H9 (cell line): ENCODE data around the gene ESPNL. TPM values are rescaled to one million over a fixed set of nuclear protein-coding genes. Genes with fewer than 3 reads are reported as not detected.

ENCODE experiments used
- DNase-seq: peaks from one replicate; pipeline ENCODE4 v3.0.0-alpha.2; 2017
- H2AFZ ChIP-seq: one replicate; pipeline ENCODE4 v1.6.1; 2013; ENCODE audit warnings: mild to moderate bottlenecking, low read length, control low read depth, moderate library complexity
- H2AK5ac ChIP-seq: 2 replicates; pipeline ENCODE4 v1.6.1; 2013; ENCODE audit warnings: low read length, control low read depth, mixed read lengths; ENCODE audit not compliant: insufficient read length
- H2BK120ac ChIP-seq: one replicate; pipeline ENCODE4 v1.6.1; 2013; ENCODE audit warnings: low read depth, mild to moderate bottlenecking, low read length, control low read depth, inconsistent platforms; ENCODE audit not compliant: poor library complexity, severe bottlenecking
- H2BK12ac ChIP-seq: 2 replicates; pipeline ENCODE4 v1.6.1; 2013; ENCODE audit warnings: low read length, control low read depth, mixed read lengths, low read depth; ENCODE audit not compliant: insufficient read length
- H2BK15ac ChIP-seq: 2 replicates; pipeline ENCODE4 v1.6.1; 2013; ENCODE audit warnings: low read depth, low read length, control low read depth
- H2BK20ac ChIP-seq: one replicate; pipeline ENCODE4 v1.6.1; 2013; ENCODE audit warnings: low read depth, mild to moderate bottlenecking, low read length, control low read depth, inconsistent platforms; ENCODE audit not compliant: poor library complexity, severe bottlenecking
- H2BK5ac ChIP-seq: 2 replicates; pipeline ENCODE4 v1.6.1; 2013; ENCODE audit warnings: low read length, control low read depth, mixed read lengths; ENCODE audit not compliant: insufficient read length
- H3K14ac ChIP-seq: 2 replicates; pipeline ENCODE4 v1.6.1; 2013; ENCODE audit warnings: low read length, control low read depth; ENCODE audit not compliant: insufficient read depth
- H3K18ac ChIP-seq: 2 replicates; pipeline ENCODE4 v1.6.1; 2013; ENCODE audit warnings: low read depth, mild to moderate bottlenecking, mixed read lengths, low read length, control low read depth; ENCODE audit not compliant: insufficient read length
- H3K23ac ChIP-seq: 2 replicates; pipeline ENCODE4 v1.6.1; 2013; ENCODE audit warnings: low read length, control low read depth, mixed read lengths, low read depth; ENCODE audit not compliant: insufficient read length
- H3K23me2 ChIP-seq: 2 replicates; pipeline ENCODE4 v1.6.1; 2013; ENCODE audit warnings: low read depth, mild to moderate bottlenecking, mixed read lengths, low read length, control low read depth; ENCODE audit not compliant: insufficient read length, poor library complexity, severe bottlenecking
- H3K27ac ChIP-seq: 2 replicates; pipeline ENCODE4 v1.5.1; 2013; ENCODE audit warnings: low read length, control low read depth, mixed read lengths, low read depth; ENCODE audit not compliant: insufficient read length
- H3K27me3 ChIP-seq: 2 replicates; pipeline ENCODE4 v1.6.1; 2013; ENCODE audit warnings: low read length, control low read depth, inconsistent platforms; ENCODE audit not compliant: insufficient read depth
- H3K4ac ChIP-seq: 2 replicates; pipeline ENCODE4 v1.6.1; 2013; ENCODE audit warnings: low read depth, mild to moderate bottlenecking, control low read depth, inconsistent platforms, low read length, moderate library complexity
- H3K4me1 ChIP-seq: 2 replicates; pipeline ENCODE4 v1.6.1; 2013; ENCODE audit warnings: low read length, control low read depth, inconsistent platforms; ENCODE audit not compliant: insufficient read depth
- H3K4me2 ChIP-seq: 2 replicates; pipeline ENCODE4 v1.6.1; 2013; ENCODE audit warnings: low read length, control low read depth, mixed read lengths; ENCODE audit not compliant: insufficient read length, insufficient read depth
- H3K56ac ChIP-seq: 2 replicates; pipeline ENCODE4 v1.6.1; 2013; ENCODE audit warnings: low read depth, mild to moderate bottlenecking, mixed read lengths, low read length, control low read depth; ENCODE audit not compliant: insufficient read length
- H3K79me1 ChIP-seq: 2 replicates; pipeline ENCODE4 v1.6.1; 2013; ENCODE audit warnings: low read depth, mild to moderate bottlenecking, moderate library complexity, low read length, control low read depth, inconsistent platforms; ENCODE audit not compliant: insufficient read depth, poor library complexity, severe bottlenecking
- H3K79me2 ChIP-seq: 2 replicates; pipeline ENCODE4 v1.6.1; 2013; ENCODE audit warnings: low read length, control low read depth, inconsistent platforms; ENCODE audit not compliant: insufficient read depth
- H3K9ac ChIP-seq: 2 replicates; pipeline ENCODE4 v1.6.1; 2013; ENCODE audit warnings: low read length, control low read depth, mixed read lengths; ENCODE audit not compliant: insufficient read length; ENCODE audit errors: extremely low read depth
- H3K9me3 ChIP-seq: one replicate; pipeline ENCODE4 v1.6.1; 2013; ENCODE audit warnings: low read depth, low read length, inconsistent platforms; ENCODE audit not compliant: control insufficient read depth
- H3T11ph ChIP-seq: one replicate; pipeline ENCODE4 v1.6.1; 2013; ENCODE audit warnings: mild to moderate bottlenecking, low read length, control low read depth, inconsistent platforms
- H4K20me1 ChIP-seq: one replicate; pipeline ENCODE4 v1.6.1; 2013; ENCODE audit not compliant: control insufficient read depth, insufficient read length, insufficient read depth
- H4K5ac ChIP-seq: 2 replicates; pipeline ENCODE4 v1.6.1; 2013; ENCODE audit warnings: low read depth, mild to moderate bottlenecking, mixed read lengths, low read length, control low read depth; ENCODE audit not compliant: insufficient read length
- H4K8ac ChIP-seq: replicated peaks from 2 replicates; pipeline ENCODE4 v1.6.1; 2013; ENCODE audit warnings: low read length, control low read depth, mixed read lengths, low read depth; ENCODE audit not compliant: insufficient read length
- H4K91ac ChIP-seq: 2 replicates; pipeline ENCODE4 v1.6.1; 2013; ENCODE audit warnings: low read depth, mild to moderate bottlenecking, moderate library complexity, mixed read lengths, low read length, control low read depth; ENCODE audit not compliant: insufficient read length
- H3K27ac Mint-ChIP-seq, 3 experiments: 2 replicates in 2 of 3; 3 replicates in 1 of 3; pipeline ENCODE4 v1.8.0; 2020 to 2021; ENCODE audit warnings: mixed read lengths in 3 of 3, mild to moderate bottlenecking in 1 of 3, moderate library complexity in 1 of 3
- H3K27me3 Mint-ChIP-seq: 2 replicates; pipeline ENCODE4 v1.8.0; 2021; ENCODE audit warnings: low read depth, mild to moderate bottlenecking, moderate library complexity, mixed read lengths
- H3K36me3 Mint-ChIP-seq, 3 experiments: 2 replicates in 2 of 3; 3 replicates in 1 of 3; pipeline ENCODE4 v1.8.0; 2020 to 2021; ENCODE audit warnings: low read depth in 3 of 3, mixed read lengths in 3 of 3; ENCODE audit not compliant: insufficient read depth in 1 of 3
- H3K4me1 Mint-ChIP-seq, 2 experiments: 2 replicates each; pipeline ENCODE4 v1.8.0; 2020; ENCODE audit warnings: mixed read lengths in 2 of 2
- H3K4me3 Mint-ChIP-seq, 2 experiments: 2 replicates in 1 of 2; 3 replicates in 1 of 2; pipeline ENCODE4 v1.8.0; 2020 to 2021; ENCODE audit warnings: mild to moderate bottlenecking in 2 of 2, mixed read lengths in 2 of 2, moderate library complexity in 1 of 2
- H3K9me3 Mint-ChIP-seq, 2 experiments: 2 replicates in 1 of 2; 3 replicates in 1 of 2; pipeline ENCODE4 v1.8.0; 2020; ENCODE audit warnings: mild to moderate bottlenecking in 2 of 2, mixed read lengths in 2 of 2, moderate library complexity in 1 of 2
- CTCF ChIP-seq: fragments of 200-600 bp; sonication (generic); conservative IDR thresholded peaks from 3 replicates; pipeline ENCODE4 v1.8.0; 2021; ENCODE audit warnings: antibody characterized with exemption, mild to moderate bottlenecking
- WGBS: extraction: QIAGEN DNeasy Blood & Tissue Kit; methylation state at CpG from one replicate; pipeline ENCODE4 v1.1.7; 2013; ENCODE audit warnings: missing lambda C conversion rate, low lambda C conversion rate, mixed read lengths; ENCODE audit not compliant: insufficient read length; ENCODE audit errors: extremely low coverage; 5-methylcytosine and 5-hydroxymethylcytosine counted together
- total RNA-seq: library from RNA; stranded (reverse); gene quantifications from 2 replicates; pipeline ENCODE4 v1.2.1, GENCODE V29; 2021

ESPNL gene
- total RNA-seq, 1 experiment from 2014 or later: 0.17 TPM

- H3K27ac Mint-ChIP-seq: no peak overlapping the region
- no peak for TF ChIP-seq CTCF
- Histone ChIP-seq H3K4me2 (peak overlapping the region; percentile 32), H3K9ac (no peak overlapping the region), H3K14ac (no peak overlapping the region), H2AK5ac (no peak overlapping the region), H2BK5ac (no peak overlapping the region), H4K91ac (no peak overlapping the region), H4K20me1 (no peaks in the 10 kb centered on the region), H3K9me3 (no peaks in the 10 kb centered on the region), H3K27me3 (peaks cover 15% of the 10 kb centered on the region; the same call in 1 of the 2 replicates), H3K23me2 (peaks cover 10% of the 10 kb centered on the region), H3K79me1 (no peaks in the 10 kb centered on the region), H4K5ac (no peak overlapping the region), H2BK12ac (no peak overlapping the region), H3K27ac (no peak overlapping the region), H3K4ac (no peak overlapping the region), H3K18ac (no peak overlapping the region), H2BK120ac (no peak overlapping the region), H2AFZ (no peak overlapping the region), H2BK20ac (no peak overlapping the region), H3K23ac (no peak overlapping the region), H4K8ac (no peak overlapping the region), H3T11ph (no peak overlapping the region), H2BK15ac (no peak overlapping the region), H3K4me1 (no peaks in the 10 kb centered on the region), H3K79me2 (no peaks in the 10 kb centered on the region), H3K56ac (no peak overlapping the region)
- no peak for DNase-seq
- H3K4me3 Mint-ChIP-seq: peak overlapping the region; percentile 33 to 62; a peak in 3 of 5 replicates
- no CpG with 5 or more reads among the region's 15 CpGs for WGBS
- peaks cover 0 to 4% of the 10 kb centered on the region in 2 experiments; a peak in 1 of 5 replicates for H3K9me3 Mint-ChIP-seq
- peaks cover 0 to 5% (median 0%) of the 10 kb centered on the region in 3 experiments; a peak in 2 of 7 replicates for H3K36me3 Mint-ChIP-seq
- peaks cover 11 to 14% of the 10 kb centered on the region in 2 experiments for H3K4me1 Mint-ChIP-seq
- H3K27me3 Mint-ChIP-seq: peaks cover 62% of the 10 kb centered on the region
Measured at GRCh38 chr2:238162846-238163441, 62.8 kb downstream of the ESPNL start.
